GM12878 (cell line): ENCODE results near the gene GDAP1L1. TPM values are rescaled to one million over a fixed set of nuclear protein-coding genes. Genes with fewer than 3 reads are reported as not detected.
"Not testable (repeated sequence)": the region's sequence is repeated elsewhere in the genome, so short reads cannot be mapped to it uniquely, and the experiment has no call there.

Experiments used
- ATAC-seq: fragments of 200-7000 bp; cut with Tn5 transposase; 3 replicates; pipeline ENCODE4 v1.9.1; 2020; ENCODE audit warnings: mild to moderate bottlenecking, moderate library complexity
- BruUV-seq: library from RNA; stranded (reverse); fragments of 400-500 nt; replicated peaks from 2 replicates; lab custom pipeline; 2021; lab: Mats Ljungman, UMichigan
- CTCF ChIA-PET: fragments of 300-600 bp; sonication (Branson Sonifier 250); formaldehyde crosslinking; extraction: SDS; loops from one replicate; lab custom pipeline; 2021; ENCODE audit warnings: inconsistent platforms; lab: Yijun Ruan, JAX
- POLR2A ChIA-PET: fragments of 350-600 bp; formaldehyde crosslinking; extraction: SDS; loops from one replicate; lab custom pipeline; 2021; ENCODE audit warnings: inconsistent platforms; lab: Charles Lee
- RAD21 ChIA-PET: fragments of 300-600 bp; sonication (Branson Sonifier 250); formaldehyde crosslinking; loops from one replicate; lab custom pipeline; 2023; ENCODE audit warnings: antibody characterized with exemption; ENCODE audit not compliant: unreplicated experiment; lab: Charles Lee
- SMC1A ChIA-PET: fragments of 300-600 bp; sonication (Branson Sonifier 250); formaldehyde crosslinking; loops from one replicate; lab custom pipeline; 2023; ENCODE audit not compliant: unreplicated experiment, uncharacterized antibody; lab: Charles Lee
- DNase-seq: peaks from one replicate; pipeline ENCODE4 v3.0.0-alpha.2; 2011; ENCODE audit warnings: low read depth, low spot score
- FAIRE-seq: peaks from 3 replicates; lab custom pipeline; 2011; peaks lifted over from hg19 to GRCh38; lab: Jason Lieb, UNC
- H2AFZ ChIP-seq: 2 replicates; pipeline ENCODE4 v1.6.0; 2011; ENCODE audit warnings: low read depth, low read length, control low read depth; ENCODE audit not compliant: control insufficient read depth
- H3K27ac ChIP-seq: 2 replicates; pipeline ENCODE4 v1.5.1; 2011; ENCODE audit warnings: control low read depth; ENCODE audit not compliant: control insufficient read depth, insufficient read depth
- H3K27me3 ChIP-seq, 2 experiments: replicated peaks in 1 of 2; 2 replicates each; pipeline versions ENCODE4 v1.6.0 to v1.6.1; 2011; ENCODE audit warnings: low read length in 1 of 2; ENCODE audit not compliant: control insufficient read depth in 2 of 2, insufficient read depth in 2 of 2
- H3K36me3 ChIP-seq, 2 experiments: 2 replicates each; pipeline ENCODE4 v1.5.1; 2011; ENCODE audit warnings: low read length in 1 of 2; ENCODE audit not compliant: control insufficient read depth in 2 of 2, insufficient read depth in 2 of 2
- H3K4me1 ChIP-seq: 2 replicates; pipeline ENCODE4 v1.6.1; 2011; ENCODE audit warnings: mild to moderate bottlenecking, low read length, moderate library complexity, mixed read lengths; ENCODE audit not compliant: control insufficient read depth, insufficient read depth
- H3K4me2 ChIP-seq: 2 replicates; pipeline ENCODE4 v1.6.0; 2011; ENCODE audit warnings: control low read depth; ENCODE audit not compliant: control insufficient read depth, insufficient read depth
- H3K4me3 ChIP-seq: fragments of 200-600 bp; sonication (generic); 2 replicates; pipeline ENCODE4 v1.5.1; 2016
- H3K79me2 ChIP-seq: 2 replicates; pipeline ENCODE4 v1.6.0; 2011; ENCODE audit warnings: low read length; ENCODE audit not compliant: control insufficient read depth, insufficient read depth
- H3K9ac ChIP-seq: 2 replicates; pipeline ENCODE4 v1.8.0; 2011; ENCODE audit warnings: low read length, control low read depth, mixed read lengths; ENCODE audit not compliant: control insufficient read depth, insufficient read depth
- H3K9me3 ChIP-seq: replicated peaks from 3 replicates; pipeline ENCODE4 v1.5.1; 2011; ENCODE audit warnings: mild to moderate bottlenecking, low read length; ENCODE audit not compliant: control insufficient read depth, insufficient read depth
- H4K20me1 ChIP-seq: 2 replicates; pipeline ENCODE4 v1.6.0; 2011; ENCODE audit not compliant: control insufficient read depth, insufficient read depth
- ATF7 ChIP-seq: fragments of 450-650 bp; IDR thresholded peaks from 2 replicates; pipeline ENCODE4 v1.6.1; 2016; ENCODE audit warnings: low read depth, mild to moderate bottlenecking
- CBX5 ChIP-seq: sonication (generic); IDR thresholded peaks from 2 replicates; pipeline ENCODE4 v1.6.1; 2016; ENCODE audit warnings: low read depth, moderate library complexity, mild to moderate bottlenecking, inconsistent platforms
- FOXK2 ChIP-seq: fragments of 450-650 bp; IDR thresholded peaks from 2 replicates; pipeline ENCODE4 v1.6.1; 2017; ENCODE audit warnings: mild to moderate bottlenecking, moderate library complexity
- NFYA ChIP-seq: IDR thresholded peaks from 2 replicates; pipeline ENCODE4 v1.6.1; 2011; ENCODE audit warnings: low read depth, mild to moderate bottlenecking, low read length, improper control_type of control experiment, borderline replicate concordance
- POLR2AphosphoS5 ChIP-seq: IDR thresholded peaks from 2 replicates; pipeline ENCODE4 v1.6.1; 2011; ENCODE audit warnings: mild to moderate bottlenecking, low read length, inconsistent platforms
- ZBED1 ChIP-seq: IDR thresholded peaks from 2 replicates; pipeline ENCODE4 v1.6.1; 2016; ENCODE audit warnings: borderline replicate concordance
- WGBS: methylation state at CpG from one replicate; pipeline ENCODE4 v1.1.6; 2016; ENCODE audit warnings: low lambda C conversion rate; ENCODE audit not compliant: insufficient replicate concordance, insufficient coverage; ENCODE audit errors: missing lambda C conversion rate; 5-methylcytosine and 5-hydroxymethylcytosine counted together
- in situ Hi-C: fragments of 300-500 bp; cut with MboI; formaldehyde crosslinking; loops from 9 replicates; pipeline ENCODE4 v1.14.3; 2018; ENCODE audit warnings: mixed read lengths
- intact Hi-C: fragments of 100-400 bp; cut with micrococcal nuclease; formaldehyde crosslinking; loops from one replicate; pipeline ENCODE4 v1.14.2; 2022; ENCODE audit not compliant: unreplicated experiment
- polyA plus RNA-seq, 11 experiments: library from polyadenylated mRNA; depleted of rRNA in 4 of 11; unstranded in 6 of 11; stranded (reverse) in 5 of 11; fragments of >200 nt; fragmentation: Nextera tagmentation in 4 of 11; fragmentation: Illumina TruSeq in 1 of 11; extraction: Ambion mirVana in 4 of 11; extraction: Trizol in 1 of 11; gene quantifications; 1 replicate in 1 of 11; 2 replicates in 10 of 11; pipeline versions ENCODE4 v1.2.1 to v1.2.3, GENCODE V29; 2011 to 2016; ENCODE audit warnings: inconsistent platforms in 2 of 11, missing spikeins in 2 of 11, low read depth in 1 of 11
- total RNA-seq, 4 experiments: library from RNA; depleted of rRNA in 3 of 4; stranded (reverse); fragments of >200 nt in 3 of 4; fragmentation: Illumina TruSeq in 1 of 4; extraction: Trizol in 1 of 4; gene quantifications; 2 replicates each; pipeline versions ENCODE4 v1.2.1 to v1.2.3, GENCODE V29; 2013 to 2021
- TF ChIP-seq, protein P1 (sequence below), 3 experiments: IDR thresholded peaks in 2 of 3; conservative IDR thresholded peaks in 1 of 3; 2 replicates each; pipeline ENCODE4 v1.5.1; 2011; ENCODE audit warnings: low read depth in 3 of 3, low read length in 3 of 3, mild to moderate bottlenecking in 3 of 3, control low read depth in 2 of 3, moderate library complexity in 2 of 3, inconsistent platforms in 1 of 3, mixed read lengths in 1 of 3; ENCODE audit not compliant: control insufficient read depth in 2 of 3, insufficient read depth in 1 of 3; ENCODE audit errors: extremely low read depth in 1 of 3
- TF ChIP-seq, protein P2 (sequence below): fragments of 450-650 bp; IDR thresholded peaks from 2 replicates; pipeline ENCODE4 v1.6.1; 2017; ENCODE audit warnings: mild to moderate bottlenecking, moderate library complexity
- TF ChIP-seq, protein P3 (sequence below): fragments of 450-650 bp; IDR thresholded peaks from 2 replicates; pipeline ENCODE4 v1.6.1; 2017; ENCODE audit warnings: mild to moderate bottlenecking
- TF ChIP-seq, protein P4 (sequence below): IDR thresholded peaks from 2 replicates; pipeline ENCODE4 v1.6.1; 2011; ENCODE audit warnings: low read depth, low read length, improper control_type of control experiment, borderline replicate concordance

GDAP1L1 gene
- total and polyA plus RNA-seq, 10 of the 15 experiments (the other 5 are each of a cell fraction or from before 2014, with no cell fraction given), result 0.08 to 0.38 TPM; not detected in 8

DNA sequence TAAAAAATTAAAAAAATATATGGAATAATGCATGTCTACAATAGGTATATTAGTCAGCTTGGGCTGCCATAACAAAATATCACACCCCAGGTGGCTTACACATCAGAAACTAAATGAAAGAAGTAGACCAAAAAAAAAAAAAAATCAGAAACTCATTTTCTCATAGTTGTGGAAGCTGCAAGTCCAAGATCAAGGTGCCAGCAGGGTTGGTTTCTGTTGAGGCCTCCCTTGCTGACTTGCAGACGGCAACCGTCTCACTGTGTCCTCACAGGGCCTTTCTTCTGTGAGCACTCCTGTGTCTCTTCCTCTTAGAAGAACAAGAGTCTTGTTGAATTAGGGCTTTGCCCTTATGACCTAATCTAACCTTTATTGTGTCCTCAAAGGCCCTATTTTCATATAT is 11.4 kb upstream of the GDAP1L1 start (continued):
- TF ChIP-seq, protein P1, sequence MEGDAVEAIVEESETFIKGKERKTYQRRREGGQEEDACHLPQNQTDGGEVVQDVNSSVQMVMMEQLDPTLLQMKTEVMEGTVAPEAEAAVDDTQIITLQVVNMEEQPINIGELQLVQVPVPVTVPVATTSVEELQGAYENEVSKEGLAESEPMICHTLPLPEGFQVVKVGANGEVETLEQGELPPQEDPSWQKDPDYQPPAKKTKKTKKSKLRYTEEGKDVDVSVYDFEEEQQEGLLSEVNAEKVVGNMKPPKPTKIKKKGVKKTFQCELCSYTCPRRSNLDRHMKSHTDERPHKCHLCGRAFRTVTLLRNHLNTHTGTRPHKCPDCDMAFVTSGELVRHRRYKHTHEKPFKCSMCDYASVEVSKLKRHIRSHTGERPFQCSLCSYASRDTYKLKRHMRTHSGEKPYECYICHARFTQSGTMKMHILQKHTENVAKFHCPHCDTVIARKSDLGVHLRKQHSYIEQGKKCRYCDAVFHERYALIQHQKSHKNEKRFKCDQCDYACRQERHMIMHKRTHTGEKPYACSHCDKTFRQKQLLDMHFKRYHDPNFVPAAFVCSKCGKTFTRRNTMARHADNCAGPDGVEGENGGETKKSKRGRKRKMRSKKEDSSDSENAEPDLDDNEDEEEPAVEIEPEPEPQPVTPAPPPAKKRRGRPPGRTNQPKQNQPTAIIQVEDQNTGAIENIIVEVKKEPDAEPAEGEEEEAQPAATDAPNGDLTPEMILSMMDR (IDR thresholded peaks at IDR 0.05 in 2 of 3, conservative IDR thresholded peaks at IDR 0.05 in 1 of 3; ENCODE audit: control insufficient read depth in 2 of 3, extremely low read depth in 1 of 3, insufficient read depth in 1 of 3, low read depth in 3 of 3, low read length in 3 of 3), result no peak
- TF ChIP-seq POLR2AphosphoS5 (no peak), ATF7 (no peak), FOXK2 (no peak), CBX5 (no peak), ZBED1 (no peak), NFYA (no peak)
- TF ChIP-seq, protein P2, sequence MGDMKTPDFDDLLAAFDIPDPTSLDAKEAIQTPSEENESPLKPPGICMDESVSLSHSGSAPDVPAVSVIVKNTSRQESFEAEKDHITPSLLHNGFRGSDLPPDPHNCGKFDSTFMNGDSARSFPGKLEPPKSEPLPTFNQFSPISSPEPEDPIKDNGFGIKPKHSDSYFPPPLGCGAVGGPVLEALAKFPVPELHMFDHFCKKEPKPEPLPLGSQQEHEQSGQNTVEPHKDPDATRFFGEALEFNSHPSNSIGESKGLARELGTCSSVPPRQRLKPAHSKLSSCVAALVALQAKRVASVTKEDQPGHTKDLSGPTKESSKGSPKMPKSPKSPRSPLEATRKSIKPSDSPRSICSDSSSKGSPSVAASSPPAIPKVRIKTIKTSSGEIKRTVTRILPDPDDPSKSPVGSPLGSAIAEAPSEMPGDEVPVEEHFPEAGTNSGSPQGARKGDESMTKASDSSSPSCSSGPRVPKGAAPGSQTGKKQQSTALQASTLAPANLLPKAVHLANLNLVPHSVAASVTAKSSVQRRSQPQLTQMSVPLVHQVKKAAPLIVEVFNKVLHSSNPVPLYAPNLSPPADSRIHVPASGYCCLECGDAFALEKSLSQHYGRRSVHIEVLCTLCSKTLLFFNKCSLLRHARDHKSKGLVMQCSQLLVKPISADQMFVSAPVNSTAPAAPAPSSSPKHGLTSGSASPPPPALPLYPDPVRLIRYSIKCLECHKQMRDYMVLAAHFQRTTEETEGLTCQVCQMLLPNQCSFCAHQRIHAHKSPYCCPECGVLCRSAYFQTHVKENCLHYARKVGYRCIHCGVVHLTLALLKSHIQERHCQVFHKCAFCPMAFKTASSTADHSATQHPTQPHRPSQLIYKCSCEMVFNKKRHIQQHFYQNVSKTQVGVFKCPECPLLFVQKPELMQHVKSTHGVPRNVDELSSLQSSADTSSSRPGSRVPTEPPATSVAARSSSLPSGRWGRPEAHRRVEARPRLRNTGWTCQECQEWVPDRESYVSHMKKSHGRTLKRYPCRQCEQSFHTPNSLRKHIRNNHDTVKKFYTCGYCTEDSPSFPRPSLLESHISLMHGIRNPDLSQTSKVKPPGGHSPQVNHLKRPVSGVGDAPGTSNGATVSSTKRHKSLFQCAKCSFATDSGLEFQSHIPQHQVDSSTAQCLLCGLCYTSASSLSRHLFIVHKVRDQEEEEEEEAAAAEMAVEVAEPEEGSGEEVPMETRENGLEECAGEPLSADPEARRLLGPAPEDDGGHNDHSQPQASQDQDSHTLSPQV, result no peak
- TF ChIP-seq, protein P3, sequence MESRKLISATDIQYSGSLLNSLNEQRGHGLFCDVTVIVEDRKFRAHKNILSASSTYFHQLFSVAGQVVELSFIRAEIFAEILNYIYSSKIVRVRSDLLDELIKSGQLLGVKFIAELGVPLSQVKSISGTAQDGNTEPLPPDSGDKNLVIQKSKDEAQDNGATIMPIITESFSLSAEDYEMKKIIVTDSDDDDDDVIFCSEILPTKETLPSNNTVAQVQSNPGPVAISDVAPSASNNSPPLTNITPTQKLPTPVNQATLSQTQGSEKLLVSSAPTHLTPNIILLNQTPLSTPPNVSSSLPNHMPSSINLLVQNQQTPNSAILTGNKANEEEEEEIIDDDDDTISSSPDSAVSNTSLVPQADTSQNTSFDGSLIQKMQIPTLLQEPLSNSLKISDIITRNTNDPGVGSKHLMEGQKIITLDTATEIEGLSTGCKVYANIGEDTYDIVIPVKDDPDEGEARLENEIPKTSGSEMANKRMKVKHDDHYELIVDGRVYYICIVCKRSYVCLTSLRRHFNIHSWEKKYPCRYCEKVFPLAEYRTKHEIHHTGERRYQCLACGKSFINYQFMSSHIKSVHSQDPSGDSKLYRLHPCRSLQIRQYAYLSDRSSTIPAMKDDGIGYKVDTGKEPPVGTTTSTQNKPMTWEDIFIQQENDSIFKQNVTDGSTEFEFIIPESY, result no peak
- TF ChIP-seq, protein P4, sequence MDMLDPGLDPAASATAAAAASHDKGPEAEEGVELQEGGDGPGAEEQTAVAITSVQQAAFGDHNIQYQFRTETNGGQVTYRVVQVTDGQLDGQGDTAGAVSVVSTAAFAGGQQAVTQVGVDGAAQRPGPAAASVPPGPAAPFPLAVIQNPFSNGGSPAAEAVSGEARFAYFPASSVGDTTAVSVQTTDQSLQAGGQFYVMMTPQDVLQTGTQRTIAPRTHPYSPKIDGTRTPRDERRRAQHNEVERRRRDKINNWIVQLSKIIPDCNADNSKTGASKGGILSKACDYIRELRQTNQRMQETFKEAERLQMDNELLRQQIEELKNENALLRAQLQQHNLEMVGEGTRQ, result no peak
- TF ChIP-seq, all 136 proteins: peak for 0

DNA sequence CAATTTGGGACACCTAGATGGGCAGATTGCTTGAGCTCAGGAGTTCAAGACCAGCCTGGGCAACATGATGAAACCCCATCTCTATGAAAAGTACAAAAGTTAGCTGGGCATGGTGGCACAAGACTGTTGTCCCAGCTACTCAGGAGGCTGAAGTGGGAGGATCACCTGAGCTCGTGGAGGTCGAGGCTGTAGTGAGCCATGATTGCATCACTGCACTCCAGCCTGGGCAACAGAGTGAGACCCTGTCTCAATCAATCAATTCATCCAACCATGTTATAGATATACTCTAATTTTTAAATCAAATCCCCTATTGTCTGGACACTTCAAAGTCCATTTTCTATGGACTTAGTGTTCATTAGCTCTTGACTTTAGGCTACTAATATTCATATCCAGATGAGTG is 10.3 kb upstream of the GDAP1L1 start:
- RAD21 ChIA-PET, DNase-seq, H4K20me1 ChIP-seq, H3K27me3 ChIP-seq, in situ Hi-C loops, intact Hi-C loops, ATAC-seq, H3K4me1 ChIP-seq, H2AFZ ChIP-seq, BruUV-seq, H3K36me3 ChIP-seq, H3K4me3 ChIP-seq, POLR2A ChIA-PET, H3K27ac ChIP-seq, H3K9ac ChIP-seq, H3K4me2 ChIP-seq, H3K79me2 ChIP-seq, H3K9me3 ChIP-seq, FAIRE-seq: not testable (repeated sequence)
- 0% methylated on average over 2 of the region's 2 CpGs for WGBS
- CTCF ChIA-PET, result interaction anchor here (0.8 kb wide), 1 partner anchor 19 kb away, joined by 8 read pairs; no protein-coding TSS in a partner anchor
- SMC1A ChIA-PET, result interaction anchor here (0.8 kb wide), 1 partner anchor 20 kb away, joined by 4 read pairs; no protein-coding TSS in a partner anchor
